ENCODE data around the gene CCNJL.

DNA sequence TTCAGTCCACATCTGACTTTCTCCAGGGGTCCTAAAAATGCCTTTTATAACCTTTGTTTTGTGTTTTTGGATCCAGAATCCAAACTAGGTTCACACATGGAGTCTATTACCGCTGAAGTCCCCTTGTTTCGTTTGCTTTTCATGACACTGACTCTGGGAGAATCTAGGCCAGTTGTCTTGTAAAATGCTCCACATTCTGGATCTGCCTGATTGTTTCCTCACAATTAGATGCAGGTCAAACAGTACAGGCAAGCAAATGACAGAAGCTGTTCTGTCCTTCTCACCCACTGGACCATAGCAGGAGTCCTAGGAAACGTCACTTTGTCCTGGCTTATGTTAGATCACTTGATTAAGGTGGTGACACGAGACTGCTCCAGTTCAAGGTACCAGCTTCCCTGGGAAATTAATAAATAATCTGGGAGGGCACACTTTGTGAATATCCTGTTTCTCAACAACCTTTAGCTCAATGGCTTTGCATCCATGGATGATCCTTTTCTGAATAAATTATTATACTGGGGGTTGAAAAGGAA, 49.0 kb downstream of the CCNJL start:
- TF ChIP-seq, protein P1, sequence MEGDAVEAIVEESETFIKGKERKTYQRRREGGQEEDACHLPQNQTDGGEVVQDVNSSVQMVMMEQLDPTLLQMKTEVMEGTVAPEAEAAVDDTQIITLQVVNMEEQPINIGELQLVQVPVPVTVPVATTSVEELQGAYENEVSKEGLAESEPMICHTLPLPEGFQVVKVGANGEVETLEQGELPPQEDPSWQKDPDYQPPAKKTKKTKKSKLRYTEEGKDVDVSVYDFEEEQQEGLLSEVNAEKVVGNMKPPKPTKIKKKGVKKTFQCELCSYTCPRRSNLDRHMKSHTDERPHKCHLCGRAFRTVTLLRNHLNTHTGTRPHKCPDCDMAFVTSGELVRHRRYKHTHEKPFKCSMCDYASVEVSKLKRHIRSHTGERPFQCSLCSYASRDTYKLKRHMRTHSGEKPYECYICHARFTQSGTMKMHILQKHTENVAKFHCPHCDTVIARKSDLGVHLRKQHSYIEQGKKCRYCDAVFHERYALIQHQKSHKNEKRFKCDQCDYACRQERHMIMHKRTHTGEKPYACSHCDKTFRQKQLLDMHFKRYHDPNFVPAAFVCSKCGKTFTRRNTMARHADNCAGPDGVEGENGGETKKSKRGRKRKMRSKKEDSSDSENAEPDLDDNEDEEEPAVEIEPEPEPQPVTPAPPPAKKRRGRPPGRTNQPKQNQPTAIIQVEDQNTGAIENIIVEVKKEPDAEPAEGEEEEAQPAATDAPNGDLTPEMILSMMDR (conservative IDR thresholded peaks at IDR 0.05; ENCODE audit: low read depth, low read length) = no peak
- no peak for TF ChIP-seq EZH2 (IDR thresholded peaks at IDR 0.05; ENCODE audit: borderline replicate concordance, low read depth, low read length, poor library complexity, severe bottlenecking)
